ENCODE data around the gene HSP90AB1. TPM values are rescaled to one million over a fixed set of nuclear protein-coding genes. Genes with fewer than 3 reads are reported as not detected.

The HSP90AB1 gene
- total RNA-seq, 1 experiment from 2014 or later = 967 TPM

GRCh38 chr6:44249082-44249748 is 2.3 kb downstream of the HSP90AB1 start:
- H3K4me1 Mint-ChIP-seq (ENCODE audit: low read depth, unreplicated experiment) = peaks cover 13% of the 10 kb centered on the region
- H3K36me3 ChIP-seq (ENCODE audit: control insufficient read depth, insufficient read depth, low read length) = peaks cover 8% of the 10 kb centered on the region
- POLR2A ChIA-PET = no interaction called here
- no peaks in the 10 kb centered on the region for H3K9me3 Mint-ChIP-seq (ENCODE audit: unreplicated experiment)
- peak overlapping the region; percentile 97 for H3K4me3 Mint-ChIP-seq (ENCODE audit: unreplicated experiment)
- TF ChIP-seq CTCF (IDR thresholded peaks at IDR 0.05; ENCODE audit: insufficient read depth in 1 of 2, low read depth in 1 of 2, low read length in 1 of 2, severe bottlenecking in 1 of 2, unreplicated experiment in 1 of 2) = no peak
- CTCF ChIA-PET = no interaction called here
- H3K4me1 ChIP-seq = peaks cover 15% of the 10 kb centered on the region
- DNase-seq = no peak
- BruUV-seq (replicated peaks) = no TSS peak
- H3K4me3 ChIP-seq (ENCODE audit: low read depth, low read length) = no peak overlapping the region
- H3K27ac Mint-ChIP-seq (ENCODE audit: unreplicated experiment) = peak overlapping the region; percentile 99
- H3K27me3 Mint-ChIP-seq (ENCODE audit: insufficient read depth, unreplicated experiment) = no peaks in the 10 kb centered on the region
- H3K36me3 Mint-ChIP-seq (ENCODE audit: insufficient read depth, unreplicated experiment) = peaks cover 86% of the 10 kb centered on the region
- no peaks in the 10 kb centered on the region for H3K9me3 ChIP-seq
- H3K27me3 ChIP-seq (replicated peaks; ENCODE audit: control insufficient read depth, insufficient read depth, low read length) = no peaks in the 10 kb centered on the region
- intact Hi-C loops (cut with micrococcal nuclease; ENCODE audit: unreplicated experiment) = loop anchor here (5.0 kb wide), 1 partner anchor 432 kb away; no protein-coding TSS in a partner anchor

- Mint-ChIP-seq H3K27me3 (ENCODE audit: insufficient read depth, unreplicated experiment) (no peaks in the 10 kb centered on the region), H3K4me3 (ENCODE audit: unreplicated experiment) (peak overlapping the region; percentile 97), H3K4me1 (ENCODE audit: low read depth, unreplicated experiment) (peaks cover 19% of the 10 kb centered on the region), H3K27ac (ENCODE audit: unreplicated experiment) (peak overlapping the region; percentile 2), H3K36me3 (ENCODE audit: insufficient read depth, unreplicated experiment) (peaks cover 96% of the 10 kb centered on the region), H3K9me3 (ENCODE audit: unreplicated experiment) (no peaks in the 10 kb centered on the region)
- H3K4me1 ChIP-seq = peaks cover 15% of the 10 kb centered on the region
- intact Hi-C loops (cut with micrococcal nuclease; ENCODE audit: unreplicated experiment) = no loop called here
- ChIA-PET POLR2A (no interaction called here), CTCF (no interaction called here)
- no peak overlapping the region for H3K4me3 ChIP-seq (ENCODE audit: low read depth, low read length)
- H3K9me3 ChIP-seq = no peaks in the 10 kb centered on the region
- DNase-seq = no peak
- BruUV-seq (replicated peaks) = no TSS peak
- no peaks in the 10 kb centered on the region for H3K27me3 ChIP-seq (replicated peaks; ENCODE audit: control insufficient read depth, insufficient read depth, low read length)
- H3K36me3 ChIP-seq (ENCODE audit: control insufficient read depth, insufficient read depth, low read length) = peaks cover 14% of the 10 kb centered on the region
- TF ChIP-seq CTCF (IDR thresholded peaks at IDR 0.05; ENCODE audit: insufficient read depth in 1 of 2, low read depth in 1 of 2, low read length in 1 of 2, severe bottlenecking in 1 of 2, unreplicated experiment in 1 of 2) = no peak
Measured at GRCh38 chr6:44250067-44250717, 3.3 kb downstream of the HSP90AB1 start.

GRCh38 chr6:44250718-44251123 is 3.8 kb downstream of the HSP90AB1 start:
- no peak overlapping the region for H3K4me3 ChIP-seq (ENCODE audit: low read depth, low read length)
- no TSS peak for BruUV-seq (replicated peaks)
- peaks cover 14% of the 10 kb centered on the region for H3K36me3 ChIP-seq (ENCODE audit: control insufficient read depth, insufficient read depth, low read length)
- CTCF ChIA-PET = no interaction called here
- Mint-ChIP-seq H3K9me3 (ENCODE audit: unreplicated experiment) (no peaks in the 10 kb centered on the region), H3K4me3 (ENCODE audit: unreplicated experiment) (no peak overlapping the region), H3K27ac (ENCODE audit: unreplicated experiment) (peak overlapping the region; percentile 2), H3K36me3 (ENCODE audit: insufficient read depth, unreplicated experiment) (peaks cover 100% of the 10 kb centered on the region), H3K27me3 (ENCODE audit: insufficient read depth, unreplicated experiment) (no peaks in the 10 kb centered on the region), H3K4me1 (ENCODE audit: low read depth, unreplicated experiment) (peaks cover 15% of the 10 kb centered on the region)
- no peak for TF ChIP-seq CTCF (IDR thresholded peaks at IDR 0.05; ENCODE audit: insufficient read depth in 1 of 2, low read depth in 1 of 2, low read length in 1 of 2, severe bottlenecking in 1 of 2, unreplicated experiment in 1 of 2)
- peaks cover 14% of the 10 kb centered on the region for H3K4me1 ChIP-seq
- intact Hi-C loops (cut with micrococcal nuclease; ENCODE audit: unreplicated experiment) = no loop called here
- no peaks in the 10 kb centered on the region for H3K9me3 ChIP-seq
- POLR2A ChIA-PET = no interaction called here
- DNase-seq = no peak
- no peaks in the 10 kb centered on the region for H3K27me3 ChIP-seq (replicated peaks; ENCODE audit: control insufficient read depth, insufficient read depth, low read length)
